ENCODE measurements around the gene CDH13. TPM values are rescaled to one million over a fixed set of nuclear protein-coding genes. Genes with fewer than 3 reads are reported as not detected.

Gene CDH13
- total and polyA plus RNA-seq, 9 of the 15 experiments (the other 6 are each of a cell fraction or from before 2014, with no cell fraction given): 0.03 TPM; not detected in 8

- TF ChIP-seq CHD7 (IDR thresholded peaks at IDR 0.05; ENCODE audit: low read depth, low read length) (no peak), ZNF408 (CRISPR knock-in tag; IDR thresholded peaks at IDR 0.05; ENCODE audit: low read depth) (no peak), PHF21A (IDR thresholded peaks at IDR 0.05; ENCODE audit: borderline replicate concordance, low read depth) (no peak), ZBTB8A (IDR thresholded peaks at IDR 0.05; ENCODE audit: partially characterized antibody) (no peak), SOX6 (IDR thresholded peaks at IDR 0.05) (no peak), HNRNPL (IDR thresholded peaks at IDR 0.05; ENCODE audit: low read depth, low read length) (no peak), SRSF7 (optimal IDR thresholded peaks at IDR 0.05; ENCODE audit: low read depth, low read length) (no peak), ARID2 (IDR thresholded peaks at IDR 0.05) (no peak), HEY1 (CRISPR knock-in tag; IDR thresholded peaks at IDR 0.05; ENCODE audit: borderline replicate concordance) (no peak), RUNX1 (IDR thresholded peaks at IDR 0.05; ENCODE audit: low read depth) (no peak), ZKSCAN3 (CRISPR knock-in tag; IDR thresholded peaks at IDR 0.05) (no peak), CBFA2T2 (conservative IDR thresholded peaks at IDR 0.05) (no peak), MIER1 (IDR thresholded peaks at IDR 0.05; ENCODE audit: low read depth) (no peak)
These were observed 1117.7 kb downstream of the CDH13 start (continued) for GRCh38 chr16:83744441-83744981.

Data from K562 (cell line).